ENCODE data around the gene RGS1.

DNA sequence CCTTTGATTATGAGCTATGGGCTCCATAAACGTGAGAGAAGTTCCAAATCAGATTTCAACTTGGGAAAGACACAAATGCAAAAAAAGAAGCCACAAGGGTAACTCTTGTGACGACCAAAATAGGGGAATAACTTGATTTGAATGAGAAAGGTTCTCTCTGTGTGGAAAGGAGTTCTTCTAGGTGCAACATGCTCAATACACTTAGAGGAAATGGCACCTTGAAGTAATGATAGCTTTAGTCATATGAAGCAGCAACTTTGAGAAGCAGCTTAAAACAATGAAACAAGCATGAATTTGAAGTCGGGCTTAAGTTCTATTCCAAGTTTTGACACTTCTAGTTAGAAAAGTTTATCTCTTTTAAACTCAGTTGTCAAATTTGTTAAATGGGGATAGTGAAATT lies 21.8 kb upstream of the RGS1 start:
- TF ChIP-seq, protein P1, sequence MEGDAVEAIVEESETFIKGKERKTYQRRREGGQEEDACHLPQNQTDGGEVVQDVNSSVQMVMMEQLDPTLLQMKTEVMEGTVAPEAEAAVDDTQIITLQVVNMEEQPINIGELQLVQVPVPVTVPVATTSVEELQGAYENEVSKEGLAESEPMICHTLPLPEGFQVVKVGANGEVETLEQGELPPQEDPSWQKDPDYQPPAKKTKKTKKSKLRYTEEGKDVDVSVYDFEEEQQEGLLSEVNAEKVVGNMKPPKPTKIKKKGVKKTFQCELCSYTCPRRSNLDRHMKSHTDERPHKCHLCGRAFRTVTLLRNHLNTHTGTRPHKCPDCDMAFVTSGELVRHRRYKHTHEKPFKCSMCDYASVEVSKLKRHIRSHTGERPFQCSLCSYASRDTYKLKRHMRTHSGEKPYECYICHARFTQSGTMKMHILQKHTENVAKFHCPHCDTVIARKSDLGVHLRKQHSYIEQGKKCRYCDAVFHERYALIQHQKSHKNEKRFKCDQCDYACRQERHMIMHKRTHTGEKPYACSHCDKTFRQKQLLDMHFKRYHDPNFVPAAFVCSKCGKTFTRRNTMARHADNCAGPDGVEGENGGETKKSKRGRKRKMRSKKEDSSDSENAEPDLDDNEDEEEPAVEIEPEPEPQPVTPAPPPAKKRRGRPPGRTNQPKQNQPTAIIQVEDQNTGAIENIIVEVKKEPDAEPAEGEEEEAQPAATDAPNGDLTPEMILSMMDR (IDR thresholded peaks at IDR 0.05): no peak
- no peak for TF ChIP-seq POLR2AphosphoS5 (IDR thresholded peaks at IDR 0.05; ENCODE audit: insufficient read depth in 1 of 2, low read depth in 1 of 2)
- no peak for TF ChIP-seq POLR2A (IDR thresholded peaks at IDR 0.05)

Measured in vagina (tissue), 2 donors.